HepG2 (cell line): ENCODE measurements around the gene DNASE1. TPM values are rescaled to one million over a fixed set of nuclear protein-coding genes. Genes with fewer than 3 reads are reported as not detected.

ENCODE experiments used
- BORCS8-MEF2B ChIP-seq: sonication (generic); formaldehyde crosslinking; IDR thresholded peaks from 2 replicates; pipeline ENCODE4 v1.8.0; 2022; ENCODE audit warnings: mild to moderate bottlenecking, missing genetic modification reagents
- CEBPB ChIP-seq: IDR thresholded peaks from 2 replicates; pipeline ENCODE4 v1.6.1; 2011; ENCODE audit warnings: low read depth, low read length, improper control_type of control experiment, borderline replicate concordance
- FOXP4 ChIP-seq: sonication (generic); formaldehyde crosslinking; IDR thresholded peaks from 2 replicates; pipeline ENCODE4 v1.4.0; 2020; ENCODE audit warnings: missing genetic modification reagents
- HNF4A ChIP-seq: sonication (generic); formaldehyde crosslinking; IDR thresholded peaks from 2 replicates; pipeline ENCODE4 v1.4.0; 2020; ENCODE audit warnings: missing genetic modification reagents
- IKZF4 ChIP-seq: sonication (generic); formaldehyde crosslinking; IDR thresholded peaks from 2 replicates; pipeline ENCODE4 v1.5.1; 2020; ENCODE audit warnings: borderline replicate concordance, mild to moderate bottlenecking, low read depth, missing genetic modification reagents; ENCODE audit errors: not compliant biosample characterization
- KAT2B ChIP-seq: fragments of 150-350 bp; IDR thresholded peaks from 2 replicates; pipeline ENCODE4 v1.6.1; 2014; ENCODE audit warnings: low read depth, low read length, borderline replicate concordance
- MLXIP ChIP-seq: sonication (generic); formaldehyde crosslinking; IDR thresholded peaks from 2 replicates; pipeline ENCODE4 v1.9.0; 2021; ENCODE audit warnings: missing genetic modification reagents, borderline replicate concordance
- MZF1 ChIP-seq: sonication (generic); formaldehyde crosslinking; IDR thresholded peaks from 2 replicates; pipeline ENCODE4 v1.8.1; 2023; ENCODE audit warnings: mild to moderate bottlenecking, missing genetic modification reagents, borderline replicate concordance
- NFYB ChIP-seq: sonication (generic); formaldehyde crosslinking; IDR thresholded peaks from 2 replicates; pipeline ENCODE4 v1.4.0; 2020; ENCODE audit warnings: missing genetic modification reagents
- PHF8 ChIP-seq: sonication (generic); formaldehyde crosslinking; IDR thresholded peaks from 2 replicates; pipeline ENCODE4 v1.5.0; 2020; ENCODE audit warnings: missing genetic modification reagents
- RARA ChIP-seq: IDR thresholded peaks from 2 replicates; pipeline ENCODE4 v1.6.1; 2016; ENCODE audit warnings: missing genetic modification reagents, missing compliant biosample characterization
- REL ChIP-seq: sonication (generic); formaldehyde crosslinking; conservative IDR thresholded peaks from 2 replicates; pipeline ENCODE4 v1.8.0; 2022; ENCODE audit warnings: mild to moderate bottlenecking, missing genetic modification reagents, moderate library complexity
- SOX5 ChIP-seq: IDR thresholded peaks from 2 replicates; pipeline ENCODE4 v1.6.1; 2016; ENCODE audit warnings: borderline replicate concordance
- SRY ChIP-seq: sonication (generic); formaldehyde crosslinking; IDR thresholded peaks from 2 replicates; pipeline ENCODE4 v1.8.0; 2022; ENCODE audit warnings: mild to moderate bottlenecking, missing genetic modification reagents
- SYNCRIP ChIP-seq: fragments of 200-400 bp; formaldehyde crosslinking; IDR thresholded peaks from 2 replicates; pipeline ENCODE4 v1.6.1; 2018; ENCODE audit warnings: mild to moderate bottlenecking, low read depth, low read length; ENCODE audit not compliant: insufficient read depth
- UBTF ChIP-seq: sonication (generic); formaldehyde crosslinking; IDR thresholded peaks from 2 replicates; pipeline ENCODE4 v1.4.0; 2020; ENCODE audit warnings: mild to moderate bottlenecking, missing genetic modification reagents
- YEATS4 ChIP-seq: sonication (generic); formaldehyde crosslinking; IDR thresholded peaks from 2 replicates; pipeline ENCODE4 v1.4.0; 2020; ENCODE audit warnings: missing genetic modification reagents, borderline replicate concordance
- ZNF143 ChIP-seq: sonication (generic); formaldehyde crosslinking; IDR thresholded peaks from 2 replicates; pipeline ENCODE4 v1.4.0; 2020; ENCODE audit warnings: missing genetic modification reagents
- ZNF280B ChIP-seq: sonication (generic); formaldehyde crosslinking; IDR thresholded peaks from 2 replicates; pipeline ENCODE4 v1.5.0; 2020; ENCODE audit warnings: missing genetic modification reagents, mild to moderate bottlenecking, borderline replicate concordance
- ZNF605 ChIP-seq: sonication (generic); formaldehyde crosslinking; IDR thresholded peaks from 2 replicates; pipeline ENCODE4 v1.8.0; 2022; ENCODE audit warnings: mild to moderate bottlenecking, missing genetic modification reagents
- ZNF776 ChIP-seq: sonication (generic); formaldehyde crosslinking; IDR thresholded peaks from 2 replicates; pipeline ENCODE4 v1.4.0; 2020; ENCODE audit warnings: mild to moderate bottlenecking, missing genetic modification reagents
- ZNF879 ChIP-seq: sonication (generic); formaldehyde crosslinking; IDR thresholded peaks from 2 replicates; pipeline ENCODE4 v1.8.1; 2023; ENCODE audit warnings: missing genetic modification reagents
- polyA plus RNA-seq, 8 experiments: library from polyadenylated mRNA; depleted of rRNA in 3 of 8; stranded (reverse) in 7 of 8; unstranded in 1 of 8; fragments of >200 nt; fragmentation: Illumina TruSeq in 4 of 8; extraction: Trizol in 4 of 8; gene quantifications; 2 replicates each; pipeline versions ENCODE4 v1.2.1 to v1.2.3, GENCODE V29; 2011 to 2016; ENCODE audit warnings: low read depth in 4 of 8, missing spikeins in 1 of 8, mixed read lengths in 1 of 8; ENCODE audit not compliant: insufficient read depth in 1 of 8
- total RNA-seq, 5 experiments: library from RNA; depleted of rRNA; stranded (reverse); fragments of >200 nt; fragmentation: Illumina TruSeq; extraction: Trizol; gene quantifications; 2 replicates each; pipeline ENCODE4 v1.2.3, GENCODE V29; 2016; ENCODE audit warnings: low read depth in 1 of 5

The DNASE1 gene
- total and polyA plus RNA-seq, 2 of the 13 experiments (the other 11 are each of a cell fraction or from before 2014, with no cell fraction given), result 7.1 to 11.1 TPM

- TF ChIP-seq FOXP4 (CRISPR knock-in tag) (peak; percentile 70), ZNF280B (CRISPR knock-in tag) (no peak), YEATS4 (CRISPR knock-in tag) (no peak), ZNF776 (CRISPR knock-in tag) (no peak), BORCS8-MEF2B (CRISPR knock-in tag) (no peak), ZNF143 (CRISPR knock-in tag) (no peak), MZF1 (CRISPR knock-in tag) (no peak), PHF8 (CRISPR knock-in tag) (no peak), MLXIP (CRISPR knock-in tag) (no peak), IKZF4 (no peak), RARA (peak; percentile 33; the same call in 1 of the 2 replicates), CEBPB (no peak), NFYB (CRISPR knock-in tag) (peak; percentile 46; the same call in 1 of the 2 replicates), KAT2B (no peak), SOX5 (CRISPR knock-in tag) (peak; percentile 24; the same call in 1 of the 2 replicates), SRY (no peak), HNF4A (CRISPR knock-in tag) (peak; percentile 89), UBTF (CRISPR knock-in tag) (peak; percentile 51; the same call in 1 of the 2 replicates), ZNF605 (peak; percentile 73; the same call in 1 of the 2 replicates), REL (CRISPR knock-in tag) (no peak), ZNF879 (CRISPR knock-in tag) (no peak), SYNCRIP (no peak)
Observed at GRCh38 chr16:3640207-3640606, 14.3 kb upstream of the DNASE1 start (continued).
